Heart left ventricle (tissue), 16 donors: Measurements from ENCODE around the gene OTOP2. TPM values are rescaled to one million over a fixed set of nuclear protein-coding genes. Genes with fewer than 3 reads are reported as not detected.
A peak's percentile ranks its signal among the peaks of the same experiment; 100 is the strongest.

Experiments used
- ATAC-seq, 4 donors: fragments of 200-7000 bp; cut with Tn5 transposase; one replicate each; pipeline ENCODE4 v1.9.1; 2020 to 2022; ENCODE audit warnings: moderate library complexity in 4 of 4, mild to moderate bottlenecking in 3 of 4, moderate number of reproducible peaks in 1 of 4
- DNase-seq, 5 donors: peaks; one replicate each; pipeline ENCODE4 v3.0.0-alpha.2; 2020
- H3K27ac ChIP-seq, 12 donors: fragments of 200-600 bp; sonication (generic) in 4 of 12; one replicate each; pipeline versions ENCODE4 v1.5.0 to v1.8.0; 2016 to 2022; ENCODE audit warnings: mild to moderate bottlenecking in 2 of 12
- H3K27me3 ChIP-seq, 9 donors: fragments of 200-600 bp; sonication (generic) in 2 of 9; one replicate each; pipeline versions ENCODE4 v1.5.1 to v1.8.0; 2016 to 2022; ENCODE audit warnings: mild to moderate bottlenecking in 3 of 9
- H3K36me3 ChIP-seq, 9 donors: fragments of 200-600 bp; sonication (generic) in 2 of 9; one replicate each; pipeline versions ENCODE4 v1.5.0 to v1.8.0; 2018 to 2022; ENCODE audit warnings: mild to moderate bottlenecking in 2 of 9
- H3K4me1 ChIP-seq, 12 donors: fragments of 200-600 bp; sonication (generic) in 4 of 12; one replicate each; pipeline versions ENCODE4 v1.5.0 to v1.8.0; 2016 to 2022; ENCODE audit warnings: mild to moderate bottlenecking in 3 of 12
- H3K4me3 ChIP-seq, 12 donors: fragments of 200-600 bp; sonication (generic) in 4 of 12; one replicate each; pipeline versions ENCODE4 v1.5.0 to v1.8.0; 2017 to 2022; ENCODE audit warnings: mild to moderate bottlenecking in 9 of 12, moderate library complexity in 4 of 12
- H3K9me3 ChIP-seq, 12 donors: fragments of 200-600 bp; sonication (generic) in 4 of 12; one replicate each; pipeline versions ENCODE4 v1.5.0 to v1.8.0; 2016 to 2022; ENCODE audit warnings: mild to moderate bottlenecking in 1 of 12
- POLR2A ChIP-seq, 2 donors: fragments of 450-650 bp; IDR thresholded peaks; one replicate each; pipeline ENCODE4 v1.6.1; 2017; ENCODE audit warnings: antibody characterized with exemption in 2 of 2, mild to moderate bottlenecking in 2 of 2, moderate library complexity in 2 of 2
- WGBS, 4 donors: extraction: QIAGEN DNeasy Blood & Tissue Kit in 2 of 4; methylation state at CpG; one replicate each; pipeline versions ENCODE4 v1.1.5 to v1.1.7; 2013 to 2018; 5-methylcytosine and 5-hydroxymethylcytosine counted together
- intact Hi-C, 10 donors: fragments of 100-400 bp; cut with DNase I; formaldehyde crosslinking; loops; one replicate each; pipeline versions ENCODE4 v1.11.1 to v1.14.2; 2022
- polyA plus RNA-seq, 2 donors: library from polyadenylated mRNA; stranded (reverse); fragments of 200-250 nt; gene quantifications; one replicate each; pipeline ENCODE4 v1.2.3, GENCODE V29; 2013
- total RNA-seq, 9 donors: library from RNA; depleted of rRNA in 2 of 9; stranded (reverse); fragments of >200 nt in 2 of 9; fragmentation: NEBNext Ultra II Directional in 3 of 9; extraction: Animal tissue kit (Norgen Biotek cat#: 25700) in 3 of 9; gene quantifications; one replicate each; pipeline versions ENCODE4 v1.1.0 to v1.2.4, GENCODE V29; 2016 to 2023
- TF ChIP-seq, protein P1 (sequence below), 12 donors: fragments of 200-600 bp; sonication (generic) in 4 of 12; IDR thresholded peaks; one replicate each; pipeline versions ENCODE4 v1.5.0 to v1.8.0; 2018 to 2022; ENCODE audit warnings: antibody characterized with exemption in 12 of 12, mild to moderate bottlenecking in 5 of 12
- donor health status: ischemic (EF 13 %, LVEDD 7.1; RV severe dilation, severe dysfunction).
- donor health status: healthy with polysubstance abuse.
- donor health status: DM: no; HTN: yes; CAD: no.
- donor health status: DM: no; HTN: no; CAD: no.
- donor health status: ischemic (EF 25% LVEDD 6.9; RV normal size, moderate dysfunction).
- donor health status: ischemic (EF 25% LVEDD 5.7; RV mildly dilated, moderate dysfunction).
- donor health status: healthy.
- donor health status: DM: yes; HTN: yes; CAD: no.
- donor health status: ischemic (EF 35%, LVEDD 5.7; RV mildly dilated, moderate dysfunction).
- donor health status: nonischemic (EF 11% LVEDD 7.7; RV severe dilation, severe dysfunction).
- donor health status: DM: yes; HTN: yes; CAD: no.
- donor health status: PGD.
- donor health status: ischemic (EF 29% LVEDD 5.4; RV normal size, mild dysfunction).
- donor health status: nonischemic (EF 23%, LVEDD 6.1; RV moderate dilation, normal function).

The OTOP2 gene
- total and polyA plus RNA-seq, 11 donors, result not detected

DNA sequence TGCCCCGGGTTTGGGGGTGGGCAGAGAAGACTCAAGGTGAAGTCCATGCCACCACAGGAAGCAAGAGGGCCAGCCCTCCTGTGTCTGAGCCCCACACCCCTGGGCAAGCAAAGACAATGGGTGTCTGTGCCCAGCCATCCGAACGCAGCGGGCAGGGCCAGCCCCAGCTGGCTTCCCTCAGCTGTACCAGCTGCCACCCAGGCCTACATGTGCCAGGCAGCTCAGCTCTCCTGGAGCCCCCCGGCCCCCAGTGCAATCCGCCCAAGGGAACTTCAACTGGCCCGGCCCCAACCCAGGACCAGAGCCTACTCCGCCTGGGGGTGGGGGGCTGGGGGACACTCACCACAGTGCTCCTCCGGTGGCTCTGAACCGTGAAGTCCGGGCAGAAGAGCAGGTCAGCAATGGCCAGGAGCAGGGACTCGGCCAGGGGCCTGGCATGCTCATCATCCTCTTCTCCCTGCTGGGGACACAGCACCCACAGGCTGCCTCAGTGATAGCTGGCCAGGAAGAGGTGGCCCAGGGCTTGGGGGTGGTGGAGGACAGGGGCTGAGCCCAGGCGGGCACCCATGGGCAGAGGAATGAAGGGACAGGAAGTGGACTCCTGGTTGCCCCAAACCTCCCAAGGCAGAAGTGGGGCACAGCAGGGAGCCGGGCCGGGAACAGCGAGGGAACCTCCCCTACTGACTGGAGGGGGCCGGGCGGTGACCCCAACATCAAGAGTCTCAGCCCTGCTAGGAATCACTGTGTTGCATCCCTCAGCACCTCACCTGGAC, 38.7 kb downstream of the OTOP2 start:
- Histone ChIP-seq H3K9me3 (no peaks in the 10 kb centered on the region), H3K4me1 (peaks cover 0 to 6% (median 0%) of the 10 kb centered on the region in 12 donors), H3K27ac (no peak overlapping the region), H3K27me3 (peaks cover 0 to 3% (median 0%) of the 10 kb centered on the region in 9 donors), H3K4me3 (no peak overlapping the region), H3K36me3 (peaks cover 0 to 3% (median 0%) of the 10 kb centered on the region in 9 donors)
- WGBS, 4 donors, result 87 to 93% (median 88%) methylated on average over 7 to 18 of the region's 18 CpGs
- DNase-seq (peak in 1 of 5 donors; percentile 43), ATAC-seq (no peak)
- no peak for TF ChIP-seq POLR2A (IDR thresholded peaks at IDR 0.05)
- TF ChIP-seq, protein P1, sequence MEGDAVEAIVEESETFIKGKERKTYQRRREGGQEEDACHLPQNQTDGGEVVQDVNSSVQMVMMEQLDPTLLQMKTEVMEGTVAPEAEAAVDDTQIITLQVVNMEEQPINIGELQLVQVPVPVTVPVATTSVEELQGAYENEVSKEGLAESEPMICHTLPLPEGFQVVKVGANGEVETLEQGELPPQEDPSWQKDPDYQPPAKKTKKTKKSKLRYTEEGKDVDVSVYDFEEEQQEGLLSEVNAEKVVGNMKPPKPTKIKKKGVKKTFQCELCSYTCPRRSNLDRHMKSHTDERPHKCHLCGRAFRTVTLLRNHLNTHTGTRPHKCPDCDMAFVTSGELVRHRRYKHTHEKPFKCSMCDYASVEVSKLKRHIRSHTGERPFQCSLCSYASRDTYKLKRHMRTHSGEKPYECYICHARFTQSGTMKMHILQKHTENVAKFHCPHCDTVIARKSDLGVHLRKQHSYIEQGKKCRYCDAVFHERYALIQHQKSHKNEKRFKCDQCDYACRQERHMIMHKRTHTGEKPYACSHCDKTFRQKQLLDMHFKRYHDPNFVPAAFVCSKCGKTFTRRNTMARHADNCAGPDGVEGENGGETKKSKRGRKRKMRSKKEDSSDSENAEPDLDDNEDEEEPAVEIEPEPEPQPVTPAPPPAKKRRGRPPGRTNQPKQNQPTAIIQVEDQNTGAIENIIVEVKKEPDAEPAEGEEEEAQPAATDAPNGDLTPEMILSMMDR (IDR thresholded peaks at IDR 0.05), result no peak
- intact Hi-C loops, result loop anchor here in 9 of 10 donors (5.0 to 10.0 kb wide), 8 partner anchors 49 to 244 kb away; partner anchors contain the start of genes MRPL58 (in 6 of the 9), ATP5PD (in 1 of the 9), KCTD2 (in 1 of the 9) and NUP85 (in 1 of the 9)

DNA sequence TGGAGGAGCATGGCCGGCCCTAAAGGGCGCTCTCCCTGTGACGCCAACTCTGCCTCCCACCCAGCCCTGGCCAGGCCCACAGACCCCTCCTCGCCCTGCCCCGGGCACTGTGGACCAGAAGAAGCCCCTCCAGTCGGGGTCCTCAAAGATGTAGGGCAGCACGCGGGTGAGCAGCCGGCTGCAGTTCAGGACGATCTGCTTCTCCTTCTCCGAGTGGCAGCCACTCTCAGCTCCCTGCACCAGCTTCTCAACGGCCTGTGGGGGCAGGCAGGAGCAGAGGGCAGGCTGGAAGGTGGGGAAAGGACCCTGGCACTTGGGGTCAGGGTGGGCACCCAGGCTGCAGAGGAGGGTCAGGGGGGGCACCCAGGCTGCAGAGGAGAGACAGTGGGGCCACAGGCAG, 39.6 kb downstream of the OTOP2 start:
- DNase-seq (peak in 1 of 5 donors; percentile 26), ATAC-seq (no peak)
- Histone ChIP-seq H3K27ac (no peak overlapping the region), H3K36me3 (peaks cover 0 to 3% (median 0%) of the 10 kb centered on the region in 9 donors), H3K9me3 (no peaks in the 10 kb centered on the region), H3K4me1 (peaks cover 0 to 6% (median 0%) of the 10 kb centered on the region in 12 donors), H3K4me3 (no peak overlapping the region), H3K27me3 (no peaks in the 10 kb centered on the region)
- TF ChIP-seq POLR2A (IDR thresholded peaks at IDR 0.05), result no peak
- TF ChIP-seq, protein P1 (IDR thresholded peaks at IDR 0.05), result no peak
- intact Hi-C loops, result loop anchor here in 9 of 10 donors (5.0 to 10.0 kb wide), 8 partner anchors 49 to 244 kb away; partner anchors contain the start of genes MRPL58 (in 6 of the 9), ATP5PD (in 1 of the 9), KCTD2 (in 1 of the 9) and NUP85 (in 1 of the 9)
- WGBS, 4 donors, result 71 to 81% (median 77%) methylated on average over 8 to 12 of the region's 12 CpGs

DNA sequence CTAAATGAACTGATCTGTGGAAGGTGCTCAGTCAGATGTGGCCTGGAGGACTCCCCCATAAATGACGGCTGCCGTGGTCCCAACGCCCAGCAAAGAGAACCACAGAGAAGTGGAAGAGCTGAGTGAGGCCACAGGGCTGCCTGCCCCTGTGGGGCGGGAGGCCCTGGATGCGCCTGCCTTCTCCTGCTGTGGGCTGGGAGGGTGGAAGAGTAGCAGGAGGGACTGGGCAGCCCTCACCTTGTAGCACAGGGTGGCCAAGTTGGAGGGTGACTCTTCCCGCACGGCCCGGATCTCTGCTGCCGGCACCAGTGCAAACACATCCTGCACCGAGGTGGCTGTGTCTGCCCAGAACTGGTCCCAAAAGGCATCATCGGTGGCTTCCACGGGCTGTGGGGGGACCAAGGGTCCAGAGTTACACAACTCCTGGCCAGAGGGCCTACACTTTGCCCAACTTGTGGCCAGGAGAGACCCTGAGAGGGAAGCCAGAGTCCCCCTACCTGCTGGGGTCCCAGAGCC, 40.2 kb downstream of the OTOP2 start:
- H3K9me3 ChIP-seq, result no peaks in the 10 kb centered on the region
- peaks cover 0 to 3% (median 0%) of the 10 kb centered on the region in 9 donors for H3K36me3 ChIP-seq
- DNase-seq (peak in 1 of 5 donors; percentile 40), ATAC-seq (no peak)
- 89 to 98% (median 94%) methylated on average over 8 to 12 of the region's 12 CpGs for WGBS, 4 donors
- peaks cover 0 to 6% (median 0%) of the 10 kb centered on the region in 12 donors for H3K4me1 ChIP-seq
- intact Hi-C loops, result loop anchor here in 9 of 10 donors (5.0 to 10.0 kb wide), 8 partner anchors 48 to 243 kb away; partner anchors contain the start of genes MRPL58 (in 6 of the 9), ATP5PD (in 1 of the 9), KCTD2 (in 1 of the 9) and NUP85 (in 1 of the 9)
- TF ChIP-seq, protein P1 (IDR thresholded peaks at IDR 0.05), result no peak
- TF ChIP-seq POLR2A (IDR thresholded peaks at IDR 0.05), result no peak
- no peaks in the 10 kb centered on the region for H3K27me3 ChIP-seq
- no peak overlapping the region for H3K27ac ChIP-seq
- H3K4me3 ChIP-seq, result no peak overlapping the region
